Nephron (organoid): ENCODE measurements around the gene PLCB3.

ENCODE experiments used
- H3K27ac Mint-ChIP-seq, 3 experiments: 2 replicates each; pipeline ENCODE4 v1.8.0; 2020; ENCODE audit warnings: mixed read lengths in 3 of 3, mild to moderate bottlenecking in 2 of 3, moderate library complexity in 1 of 3
- H3K27me3 Mint-ChIP-seq: 2 replicates; pipeline ENCODE4 v1.8.0; 2021; ENCODE audit warnings: low read depth, mild to moderate bottlenecking, moderate library complexity, mixed read lengths
- H3K36me3 Mint-ChIP-seq: 2 replicates; pipeline ENCODE4 v1.8.0; 2020; ENCODE audit warnings: low read depth, mixed read lengths
- H3K4me1 Mint-ChIP-seq: 2 replicates; pipeline ENCODE4 v1.8.0; 2020; ENCODE audit warnings: mixed read lengths
- H3K4me3 Mint-ChIP-seq, 3 experiments: 2 replicates each; pipeline ENCODE4 v1.8.0; 2020; ENCODE audit warnings: mild to moderate bottlenecking in 3 of 3, mixed read lengths in 3 of 3, moderate library complexity in 2 of 3
- H3K9me3 Mint-ChIP-seq: 2 replicates; pipeline ENCODE4 v1.8.0; 2020; ENCODE audit warnings: mixed read lengths
- TF ChIP-seq, protein P1 (sequence below), 3 experiments: fragments of 200-600 bp; sonication (generic); IDR thresholded peaks; one replicate each; pipeline ENCODE4 v1.5.0; 2021; ENCODE audit warnings: antibody characterized with exemption in 3 of 3; ENCODE audit not compliant: unreplicated experiment in 3 of 3

PLCB3 gene

DNA sequence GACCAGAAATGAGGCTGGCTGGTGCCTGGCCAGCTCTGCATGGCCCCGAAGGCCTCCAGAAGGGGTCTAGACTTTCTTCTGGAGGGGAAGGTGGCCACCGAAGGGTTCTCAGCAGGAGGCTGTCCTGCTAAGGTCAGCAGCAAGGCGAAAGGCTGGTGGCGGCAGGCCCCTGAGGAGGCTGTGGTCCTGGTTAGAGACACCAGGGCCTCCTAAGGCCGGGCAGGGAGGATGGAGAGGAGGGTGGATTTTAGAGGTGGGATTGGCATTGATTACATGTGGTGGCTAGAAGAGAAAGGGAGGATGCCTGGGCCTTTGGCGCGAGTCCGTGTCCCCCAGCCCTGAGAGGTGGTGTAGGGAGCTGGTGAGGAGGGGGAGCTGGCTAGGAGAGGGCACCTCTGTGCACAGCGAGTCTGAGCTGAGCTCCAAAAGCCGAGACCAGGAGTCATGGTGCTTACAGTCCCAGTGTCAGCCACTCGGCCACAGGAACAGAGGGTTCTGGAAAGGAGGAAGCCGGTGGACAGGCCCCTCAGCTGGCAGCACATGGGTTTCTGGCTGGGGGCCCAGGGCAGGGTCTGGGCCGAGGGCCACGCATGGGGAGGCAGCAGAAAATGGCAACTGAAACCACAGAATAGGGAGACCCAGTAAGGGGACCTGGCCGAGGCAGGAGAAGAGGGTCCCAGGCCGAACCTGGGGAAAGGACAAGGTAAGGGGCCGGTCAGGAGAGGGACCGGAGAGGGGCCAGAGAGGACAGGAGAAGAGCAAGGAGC is 42.4 kb upstream of the PLCB3 start:
- no peak overlapping the region for H3K4me3 Mint-ChIP-seq

DNA sequence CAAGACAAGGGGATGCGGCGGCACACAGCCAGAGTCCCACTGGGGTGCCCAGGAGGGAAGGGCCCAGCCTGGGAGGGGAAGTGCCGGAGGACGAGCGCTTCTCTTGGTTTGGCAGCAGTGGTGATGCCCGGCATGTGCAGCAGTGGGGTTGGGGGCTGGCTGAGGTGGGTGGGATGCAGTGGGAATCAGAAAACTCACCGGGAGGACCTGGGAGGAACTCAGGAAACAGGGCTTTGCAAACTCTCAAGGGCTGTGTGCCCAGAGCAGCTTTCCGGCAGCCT is 41.8 kb upstream of the PLCB3 start:
- no peaks in the 10 kb centered on the region for H3K27me3 Mint-ChIP-seq
- no peak overlapping the region for H3K4me3 Mint-ChIP-seq
- H3K9me3 Mint-ChIP-seq: no peaks in the 10 kb centered on the region
- TF ChIP-seq, protein P1, sequence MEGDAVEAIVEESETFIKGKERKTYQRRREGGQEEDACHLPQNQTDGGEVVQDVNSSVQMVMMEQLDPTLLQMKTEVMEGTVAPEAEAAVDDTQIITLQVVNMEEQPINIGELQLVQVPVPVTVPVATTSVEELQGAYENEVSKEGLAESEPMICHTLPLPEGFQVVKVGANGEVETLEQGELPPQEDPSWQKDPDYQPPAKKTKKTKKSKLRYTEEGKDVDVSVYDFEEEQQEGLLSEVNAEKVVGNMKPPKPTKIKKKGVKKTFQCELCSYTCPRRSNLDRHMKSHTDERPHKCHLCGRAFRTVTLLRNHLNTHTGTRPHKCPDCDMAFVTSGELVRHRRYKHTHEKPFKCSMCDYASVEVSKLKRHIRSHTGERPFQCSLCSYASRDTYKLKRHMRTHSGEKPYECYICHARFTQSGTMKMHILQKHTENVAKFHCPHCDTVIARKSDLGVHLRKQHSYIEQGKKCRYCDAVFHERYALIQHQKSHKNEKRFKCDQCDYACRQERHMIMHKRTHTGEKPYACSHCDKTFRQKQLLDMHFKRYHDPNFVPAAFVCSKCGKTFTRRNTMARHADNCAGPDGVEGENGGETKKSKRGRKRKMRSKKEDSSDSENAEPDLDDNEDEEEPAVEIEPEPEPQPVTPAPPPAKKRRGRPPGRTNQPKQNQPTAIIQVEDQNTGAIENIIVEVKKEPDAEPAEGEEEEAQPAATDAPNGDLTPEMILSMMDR (IDR thresholded peaks at IDR 0.05; ENCODE audit: unreplicated experiment in 3 of 3): no peak
- peaks cover 9% of the 10 kb centered on the region for H3K4me1 Mint-ChIP-seq
- H3K36me3 Mint-ChIP-seq: peaks cover 3% of the 10 kb centered on the region
- no peak overlapping the region for H3K27ac Mint-ChIP-seq

More for the DNA sequence above, 42.4 kb upstream of the PLCB3 start:
- H3K4me1 Mint-ChIP-seq: peaks cover 15% of the 10 kb centered on the region
- peak overlapping the region in 2 of 3 experiments; percentile 39 to 57 for H3K27ac Mint-ChIP-seq
- no peaks in the 10 kb centered on the region for H3K27me3 Mint-ChIP-seq
- H3K36me3 Mint-ChIP-seq: peaks cover 9% of the 10 kb centered on the region
- H3K9me3 Mint-ChIP-seq: no peaks in the 10 kb centered on the region
- TF ChIP-seq, protein P1 (IDR thresholded peaks at IDR 0.05; ENCODE audit: unreplicated experiment in 3 of 3): no peak

DNA sequence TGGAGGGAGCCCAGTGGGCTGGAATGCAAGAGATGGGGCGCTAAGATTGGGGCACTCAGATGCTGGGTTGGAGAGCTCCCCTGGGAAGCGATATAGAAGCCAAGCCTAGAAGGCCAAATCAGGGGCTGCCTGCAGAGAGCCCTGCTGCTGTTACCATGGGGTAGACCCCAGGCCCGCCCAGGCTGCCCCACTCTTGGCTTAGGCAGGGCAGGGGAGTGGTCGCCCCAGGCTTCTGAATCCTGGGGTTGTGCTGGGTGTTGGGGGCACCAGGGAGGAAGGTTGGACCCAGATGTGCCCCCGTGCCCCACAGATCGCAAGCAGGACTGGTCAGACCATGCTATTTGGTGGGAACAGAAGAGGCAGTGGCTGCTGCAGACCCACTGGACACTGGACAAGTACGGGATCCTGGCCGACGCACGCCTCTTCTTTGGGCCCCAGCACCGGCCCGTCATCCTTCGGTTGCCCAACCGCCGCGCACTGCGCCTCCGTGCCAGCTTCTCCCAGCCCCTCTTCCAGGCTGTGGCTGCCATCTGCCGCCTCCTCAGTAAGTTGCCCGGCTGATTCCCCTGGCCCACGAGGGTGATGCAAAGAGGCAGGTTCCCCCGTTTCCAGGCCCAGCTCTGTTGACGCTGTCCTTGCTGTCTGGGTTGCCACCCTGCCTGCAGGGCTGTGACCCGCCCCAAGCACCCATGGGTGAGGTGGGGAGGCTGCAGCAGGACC is 40.9 kb upstream of the PLCB3 start:
- Mint-ChIP-seq H3K27me3 (no peaks in the 10 kb centered on the region), H3K27ac (no peak overlapping the region), H3K4me3 (no peak overlapping the region), H3K36me3 (no peaks in the 10 kb centered on the region), H3K9me3 (no peaks in the 10 kb centered on the region), H3K4me1 (peaks cover 5% of the 10 kb centered on the region)
- TF ChIP-seq, protein P1 (IDR thresholded peaks at IDR 0.05; ENCODE audit: unreplicated experiment in 3 of 3): no peak

DNA sequence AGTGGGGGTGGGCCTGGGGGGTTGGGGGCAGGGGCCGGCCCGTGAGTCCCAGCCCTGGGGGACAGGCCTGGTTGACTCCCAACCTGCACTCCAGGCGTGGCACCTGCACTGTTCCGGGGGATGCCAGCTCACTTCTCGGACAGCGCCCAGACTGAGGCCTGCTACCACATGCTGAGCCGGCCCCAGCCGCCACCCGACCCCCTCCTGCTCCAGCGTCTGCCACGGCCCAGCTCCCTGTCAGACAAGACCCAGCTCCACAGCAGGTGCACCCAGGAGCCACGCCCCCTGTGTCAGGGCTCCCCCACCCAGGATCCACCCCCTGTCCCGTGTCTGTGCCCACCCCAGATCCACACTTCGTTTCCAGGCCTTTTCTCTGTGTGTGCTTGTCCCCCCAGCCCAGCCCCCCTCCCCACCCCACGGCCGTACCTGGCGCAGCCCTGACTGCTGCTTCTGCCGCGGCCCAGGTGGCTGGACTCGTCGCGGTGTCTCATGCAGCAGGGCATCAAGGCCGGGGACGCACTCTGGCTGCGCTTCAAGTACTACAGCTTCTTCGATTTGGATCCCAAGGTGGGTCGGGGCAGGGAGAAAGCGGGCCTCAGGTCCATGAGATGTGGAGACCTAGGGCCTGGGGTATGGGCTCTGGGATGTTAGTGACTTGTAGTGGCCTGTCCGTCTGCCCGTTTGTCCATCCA is 40.0 kb upstream of the PLCB3 start:
- no peaks in the 10 kb centered on the region for H3K9me3 Mint-ChIP-seq
- no peak overlapping the region for H3K27ac Mint-ChIP-seq
- no peaks in the 10 kb centered on the region for H3K36me3 Mint-ChIP-seq
- peaks cover 5% of the 10 kb centered on the region for H3K4me1 Mint-ChIP-seq
- TF ChIP-seq, protein P1 (IDR thresholded peaks at IDR 0.05; ENCODE audit: unreplicated experiment in 3 of 3): no peak
- H3K4me3 Mint-ChIP-seq: no peak overlapping the region
- H3K27me3 Mint-ChIP-seq: no peaks in the 10 kb centered on the region

DNA sequence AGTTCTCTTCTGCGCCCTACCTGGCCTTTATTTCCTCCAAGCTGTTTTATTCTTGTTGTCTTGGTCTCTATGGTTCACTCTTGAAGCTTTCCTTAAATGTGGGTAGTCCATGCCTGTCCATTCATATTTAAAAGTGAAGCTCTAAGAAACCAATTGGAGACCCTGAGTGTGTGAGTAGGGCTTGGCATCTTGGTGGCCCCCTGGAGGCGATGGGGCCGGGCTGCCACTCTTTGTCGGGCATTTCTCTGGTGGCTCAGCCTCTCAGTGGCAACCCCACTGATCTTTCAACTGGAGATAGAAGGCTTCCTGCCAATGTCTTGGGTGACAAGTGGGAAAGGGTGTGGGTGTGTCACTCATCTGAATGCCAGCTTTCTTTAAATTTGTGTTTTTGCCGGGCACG is 34.5 kb upstream of the PLCB3 start:
- H3K4me1 Mint-ChIP-seq: no peaks in the 10 kb centered on the region
- H3K9me3 Mint-ChIP-seq: no peaks in the 10 kb centered on the region
- no peak overlapping the region for H3K27ac Mint-ChIP-seq
- no peaks in the 10 kb centered on the region for H3K27me3 Mint-ChIP-seq
- no peak overlapping the region for H3K4me3 Mint-ChIP-seq
- TF ChIP-seq, protein P1 (IDR thresholded peaks at IDR 0.05; ENCODE audit: unreplicated experiment in 3 of 3): no peak
- H3K36me3 Mint-ChIP-seq: no peaks in the 10 kb centered on the region
